T-helper 2 cell treated with Interferon-gamma antibody and Interleukin-4, amounts not matched to agents 5 μg/mL and 100 μg/mL, for 36 hours (primary cell): ENCODE results near the gene ZNF554.

Source experiments
- DNase-seq: peaks from one replicate; pipeline ENCODE4 v3.0.0; 2021; ENCODE audit warnings: low spot score
- H3K27ac Mint-ChIP-seq: one replicate; pipeline ENCODE4 v1.8.0; 2021; ENCODE audit warnings: mild to moderate bottlenecking, mixed read lengths
- H3K27me3 Mint-ChIP-seq: one replicate; pipeline ENCODE4 v1.8.0; 2021; ENCODE audit warnings: low read depth, mixed read lengths
- H3K36me3 Mint-ChIP-seq: one replicate; pipeline ENCODE4 v1.8.0; 2021; ENCODE audit warnings: low read depth, mixed read lengths
- H3K4me1 Mint-ChIP-seq: one replicate; pipeline ENCODE4 v1.8.0; 2021; ENCODE audit warnings: low read depth, mixed read lengths
- H3K4me3 Mint-ChIP-seq: one replicate; pipeline ENCODE4 v1.8.0; 2022; ENCODE audit warnings: mild to moderate bottlenecking, moderate library complexity, mixed read lengths
- H3K9me3 Mint-ChIP-seq: one replicate; pipeline ENCODE4 v1.8.0; 2021; ENCODE audit warnings: mixed read lengths

ZNF554 gene

GRCh38 chr19:2822846-2823245 lies 3.2 kb downstream of the ZNF554 start:
- Mint-ChIP-seq H3K36me3 (peaks cover 15% of the 10 kb centered on the region), H3K27ac (no peak overlapping the region), H3K27me3 (no peaks in the 10 kb centered on the region), H3K4me1 (peaks cover 3% of the 10 kb centered on the region), H3K4me3 (no peak overlapping the region), H3K9me3 (peaks cover 15% of the 10 kb centered on the region)
- DNase-seq, result no peak

GRCh38 chr19:2823646-2824045 lies 4.0 kb downstream of the ZNF554 start:
- Mint-ChIP-seq H3K27me3 (no peaks in the 10 kb centered on the region), H3K9me3 (peaks cover 23% of the 10 kb centered on the region), H3K27ac (no peak overlapping the region), H3K36me3 (peaks cover 18% of the 10 kb centered on the region), H3K4me3 (no peak overlapping the region), H3K4me1 (peaks cover 3% of the 10 kb centered on the region)
- no peak for DNase-seq

DNA sequence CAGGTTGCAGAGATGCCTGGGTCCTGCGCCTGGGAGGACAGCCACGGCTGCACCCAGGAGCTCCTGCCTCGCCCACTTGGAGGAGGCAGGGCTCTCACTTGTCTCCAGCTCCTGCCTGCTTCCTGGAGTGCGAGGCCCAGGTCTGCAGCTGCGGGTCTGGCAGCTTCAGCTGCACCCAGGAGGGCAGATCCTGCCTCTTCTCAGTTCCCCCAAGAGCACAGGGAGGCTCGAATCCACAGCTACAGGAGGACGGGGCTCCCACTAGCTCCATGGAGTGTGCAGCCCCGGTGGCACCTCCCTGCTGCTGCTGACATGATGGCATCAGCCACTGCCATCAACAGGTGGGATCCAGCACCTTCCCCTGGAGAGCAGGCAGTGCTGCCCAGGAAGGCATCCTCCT lies 4.5 kb downstream of the ZNF554 start:
- Mint-ChIP-seq H3K9me3 (peaks cover 26% of the 10 kb centered on the region), H3K4me1 (peaks cover 3% of the 10 kb centered on the region), H3K36me3 (peaks cover 18% of the 10 kb centered on the region), H3K4me3 (no peak overlapping the region), H3K27ac (no peak overlapping the region), H3K27me3 (no peaks in the 10 kb centered on the region)
- DNase-seq, result no peak

- peaks cover 22% of the 10 kb centered on the region for H3K36me3 Mint-ChIP-seq
Measured at GRCh38 chr19:2827022-2827421, 7.4 kb downstream of the ZNF554 start.

GRCh38 chr19:2827840-2828489 lies 8.3 kb downstream of the ZNF554 start:
- Mint-ChIP-seq H3K36me3 (peaks cover 29% of the 10 kb centered on the region), H3K27ac (no peak overlapping the region), H3K27me3 (no peaks in the 10 kb centered on the region), H3K4me1 (no peaks in the 10 kb centered on the region), H3K9me3 (peaks cover 46% of the 10 kb centered on the region), H3K4me3 (no peak overlapping the region)
- DNase-seq, result no peak

More at GRCh38 chr19:2827022-2827421, 7.4 kb downstream of the ZNF554 start:
- Mint-ChIP-seq H3K9me3 (peaks cover 39% of the 10 kb centered on the region), H3K27ac (no peak overlapping the region), H3K4me3 (no peak overlapping the region), H3K4me1 (no peaks in the 10 kb centered on the region), H3K27me3 (no peaks in the 10 kb centered on the region)
- DNase-seq, result no peak

DNA sequence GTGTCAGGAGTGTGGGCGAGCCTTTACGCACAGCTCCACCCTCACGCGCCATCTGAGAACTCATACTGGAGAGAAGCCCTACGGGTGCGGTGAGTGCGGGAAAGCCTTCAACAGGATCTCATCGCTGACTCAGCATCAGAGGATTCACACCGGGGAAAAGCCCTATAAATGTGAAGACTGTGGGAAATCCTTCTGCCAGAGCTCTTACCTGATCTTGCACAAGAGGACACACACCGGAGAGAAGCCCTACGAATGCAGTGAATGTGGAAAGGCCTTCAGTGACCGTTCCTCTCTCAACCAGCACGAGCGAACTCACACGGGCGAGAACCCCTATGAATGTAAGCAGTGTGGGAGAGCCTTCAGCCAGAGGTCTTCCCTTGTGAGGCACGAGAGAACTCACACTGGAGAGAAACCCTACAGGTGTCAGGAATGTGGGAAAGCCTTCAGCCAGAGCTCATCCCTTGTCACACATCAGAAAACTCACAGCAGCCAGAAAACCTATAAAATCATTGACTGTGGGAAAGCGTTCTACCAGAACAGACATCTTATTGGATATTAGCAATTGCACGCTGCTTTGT lies 14.7 kb downstream of the ZNF554 start:
- no peak for DNase-seq
- no peak overlapping the region for H3K4me3 Mint-ChIP-seq
- H3K27me3 Mint-ChIP-seq, result no peaks in the 10 kb centered on the region
- H3K27ac Mint-ChIP-seq, result no peak overlapping the region
- peaks cover 58% of the 10 kb centered on the region for H3K9me3 Mint-ChIP-seq
- H3K36me3 Mint-ChIP-seq, result peaks cover 30% of the 10 kb centered on the region
- no peaks in the 10 kb centered on the region for H3K4me1 Mint-ChIP-seq

GRCh38 chr19:2837430-2837829 lies 17.8 kb downstream of the ZNF554 start:
- Mint-ChIP-seq H3K9me3 (peaks cover 45% of the 10 kb centered on the region), H3K4me3 (no peak overlapping the region), H3K4me1 (peaks cover 2% of the 10 kb centered on the region), H3K36me3 (peaks cover 24% of the 10 kb centered on the region), H3K27ac (no peak overlapping the region), H3K27me3 (peaks cover 4% of the 10 kb centered on the region)
- DNase-seq, result no peak

DNA sequence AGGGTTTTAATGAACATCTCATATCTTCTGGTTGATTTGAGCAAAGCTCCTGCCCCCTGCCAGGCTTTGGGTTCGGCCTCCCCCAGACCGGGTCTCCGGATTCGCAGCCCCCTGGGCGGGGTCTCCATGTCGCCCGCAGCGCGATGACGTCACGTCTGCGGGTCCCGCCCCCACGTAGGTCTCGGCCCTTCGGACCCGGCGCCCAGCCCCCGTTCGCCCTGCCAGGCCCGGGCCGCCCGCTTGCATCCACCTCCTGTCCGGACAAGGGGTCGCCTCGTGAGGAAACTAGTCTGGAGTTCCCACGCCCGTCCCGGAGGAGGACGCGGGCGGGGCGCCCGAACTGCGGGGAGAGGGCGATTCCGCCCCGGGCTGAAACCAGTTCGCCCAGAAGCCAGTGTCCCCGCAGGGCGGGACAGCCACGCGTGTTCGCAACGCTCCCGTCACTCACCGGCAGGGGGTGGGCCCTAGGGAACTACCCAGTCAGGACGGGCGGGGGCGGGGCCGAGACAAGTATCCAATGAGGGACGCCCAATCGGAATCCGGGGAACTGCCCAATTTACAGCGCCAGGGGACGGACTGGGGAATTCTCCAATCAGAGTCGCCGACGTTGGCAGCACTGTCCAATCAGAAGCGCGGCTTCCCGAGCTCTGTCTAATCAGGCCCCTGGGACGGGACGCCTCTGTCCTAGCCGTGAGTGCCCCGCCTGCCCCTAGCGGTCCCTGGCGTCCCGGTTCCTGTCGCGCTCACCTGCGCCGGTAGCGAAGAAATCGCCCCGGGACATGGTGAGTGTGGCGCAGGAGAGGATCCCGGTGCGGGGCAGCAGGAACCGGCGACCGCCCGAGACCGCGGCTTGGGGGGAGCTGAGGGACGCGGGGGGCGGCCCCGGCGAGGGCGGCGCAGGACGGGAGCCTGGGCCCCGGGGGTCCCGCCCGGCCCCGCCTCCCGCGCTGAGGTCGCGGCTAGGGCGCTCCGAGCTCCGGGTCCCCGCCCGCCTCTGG lies 21.4 kb downstream of the ZNF554 start, which contains the start of gene ZNF555:
ZNF555 (plus strand) TSS at position 682 of the 998 bp plus-strand sequence; CDS start at position 780, 98 bp downstream.
- H3K4me3 Mint-ChIP-seq, result peak within 1 kb of the TSS; percentile 81
- H3K27me3 Mint-ChIP-seq, result peaks cover 12% of the 10 kb centered on the region
- H3K9me3 Mint-ChIP-seq, result peaks cover 25% of the 10 kb centered on the region
- peak within 1 kb of the TSS; percentile 41 for H3K27ac Mint-ChIP-seq
- peak; percentile 86 for DNase-seq
- H3K36me3 Mint-ChIP-seq, result peaks cover 5% of the 10 kb centered on the region
- peaks cover 2% of the 10 kb centered on the region for H3K4me1 Mint-ChIP-seq

DNA sequence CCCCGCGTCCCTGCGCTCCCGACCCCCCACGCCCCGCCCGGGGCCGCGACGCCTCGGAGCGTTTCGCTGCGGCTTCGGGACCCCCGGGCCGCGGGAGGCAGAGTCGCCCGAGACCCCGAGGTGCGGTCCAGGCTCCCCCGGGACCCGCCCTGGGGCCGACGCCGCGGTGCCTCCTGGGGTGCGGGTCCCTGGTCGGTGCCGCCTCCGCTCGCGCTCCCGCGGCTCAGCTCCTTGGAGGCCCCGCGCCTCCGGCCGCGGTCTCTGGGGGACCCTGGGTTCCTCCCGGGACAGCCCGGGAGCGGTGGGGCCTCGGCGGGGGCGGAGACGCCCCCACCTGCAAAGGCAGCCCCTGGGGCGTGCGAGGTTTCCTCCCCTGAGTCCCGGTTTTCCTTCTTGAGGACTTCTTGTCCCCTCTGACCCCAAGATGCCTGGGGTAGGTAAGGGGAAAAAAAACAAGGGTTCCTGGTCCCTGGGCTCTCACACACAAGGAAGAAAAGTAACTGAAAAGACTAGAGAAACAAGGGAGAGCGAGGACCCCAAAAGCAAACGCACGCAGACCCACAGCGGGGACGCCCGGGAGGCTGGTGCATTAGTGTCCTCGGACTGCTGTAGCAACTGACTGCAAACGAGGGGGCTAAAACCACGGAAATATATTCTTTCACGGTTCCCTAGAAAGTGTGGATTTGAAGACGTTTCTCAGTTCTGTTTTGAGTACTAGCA lies 22.3 kb downstream of the ZNF554 start:
- H3K27me3 Mint-ChIP-seq, result peaks cover 12% of the 10 kb centered on the region
- peak overlapping the region; percentile 56 for H3K4me3 Mint-ChIP-seq
- H3K9me3 Mint-ChIP-seq, result peaks cover 20% of the 10 kb centered on the region
- H3K4me1 Mint-ChIP-seq, result peaks cover 2% of the 10 kb centered on the region
- no peak overlapping the region for H3K27ac Mint-ChIP-seq
- H3K36me3 Mint-ChIP-seq, result peaks cover 1% of the 10 kb centered on the region
- no peak for DNase-seq

DNA sequence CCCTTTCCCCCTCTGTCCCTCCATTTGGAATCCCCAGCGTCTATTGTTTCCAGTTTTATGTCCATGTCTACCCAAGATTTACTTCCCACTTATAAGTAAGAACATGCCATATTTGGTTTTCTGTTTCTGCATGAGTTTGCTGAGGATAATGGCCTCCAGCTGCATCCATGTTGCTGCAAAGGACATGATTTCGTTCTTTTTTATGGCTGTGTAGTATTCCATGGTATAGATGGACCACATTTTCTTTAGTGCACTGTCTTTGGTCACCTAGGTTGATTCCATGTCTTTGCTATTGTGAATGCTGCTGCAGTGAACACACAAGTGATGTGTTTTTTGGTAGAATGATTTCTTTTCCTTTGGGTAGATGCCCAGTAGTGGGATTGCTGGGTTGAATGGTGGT lies 25.4 kb downstream of the ZNF554 start:
- Mint-ChIP-seq H3K27me3 (peaks cover 12% of the 10 kb centered on the region), H3K4me3 (no peak overlapping the region), H3K36me3 (peaks cover 3% of the 10 kb centered on the region), H3K4me1 (peaks cover 2% of the 10 kb centered on the region), H3K9me3 (peaks cover 24% of the 10 kb centered on the region), H3K27ac (no peak overlapping the region)
- no peak for DNase-seq

GRCh38 chr19:2846180-2846894 lies 26.7 kb downstream of the ZNF554 start:
- peaks cover 11% of the 10 kb centered on the region for H3K36me3 Mint-ChIP-seq
- peaks cover 35% of the 10 kb centered on the region for H3K9me3 Mint-ChIP-seq
- H3K27ac Mint-ChIP-seq, result no peak overlapping the region
- DNase-seq, result no peak
- H3K4me1 Mint-ChIP-seq, result peaks cover 2% of the 10 kb centered on the region
- H3K27me3 Mint-ChIP-seq, result peaks cover 12% of the 10 kb centered on the region
- H3K4me3 Mint-ChIP-seq, result no peak overlapping the region

DNA sequence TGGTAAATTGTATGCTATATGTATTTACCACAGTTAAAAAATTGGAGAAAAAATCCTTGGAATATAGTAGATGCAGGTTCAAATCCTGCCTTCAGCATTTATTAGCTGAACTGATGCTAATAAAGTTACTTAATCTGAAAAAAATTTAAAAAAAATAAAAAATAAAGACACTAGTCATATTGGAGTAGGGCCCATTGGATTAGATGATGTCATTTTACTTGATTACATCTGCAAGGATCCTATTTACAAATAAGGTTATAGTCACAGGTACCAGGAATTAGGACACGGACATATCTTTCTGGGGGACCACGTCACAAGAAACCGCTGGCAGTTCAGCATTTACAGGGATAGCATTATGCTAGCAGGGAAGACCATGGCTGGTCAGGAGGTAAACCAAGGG lies 27.8 kb downstream of the ZNF554 start:
- Mint-ChIP-seq H3K4me3 (no peak overlapping the region), H3K27ac (no peak overlapping the region), H3K9me3 (peaks cover 41% of the 10 kb centered on the region), H3K36me3 (peaks cover 22% of the 10 kb centered on the region), H3K27me3 (peaks cover 7% of the 10 kb centered on the region), H3K4me1 (no peaks in the 10 kb centered on the region)
- DNase-seq, result no peak

DNA sequence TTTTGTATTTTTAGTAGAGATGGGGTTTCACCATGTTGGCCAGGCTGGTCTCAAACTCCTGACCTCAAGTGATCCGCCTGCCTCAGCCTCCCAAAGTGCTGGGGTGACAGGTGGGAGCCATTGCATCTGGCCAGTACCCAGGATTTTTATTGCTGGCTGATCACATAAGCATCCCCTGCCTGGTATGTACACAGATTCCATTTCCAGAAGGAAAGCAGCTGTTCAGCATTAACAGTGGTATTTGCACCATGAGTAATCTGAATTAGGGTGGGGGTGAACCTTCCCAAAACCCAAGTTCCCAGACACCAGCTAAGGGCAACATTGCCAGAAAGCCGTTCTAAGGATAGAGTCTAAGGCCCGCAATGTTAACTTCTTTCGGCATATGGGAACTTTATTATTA lies 28.9 kb downstream of the ZNF554 start:
- no peaks in the 10 kb centered on the region for H3K4me1 Mint-ChIP-seq
- DNase-seq, result no peak
- peaks cover 50% of the 10 kb centered on the region for H3K9me3 Mint-ChIP-seq
- peaks cover 25% of the 10 kb centered on the region for H3K36me3 Mint-ChIP-seq
- H3K27me3 Mint-ChIP-seq, result peaks cover 3% of the 10 kb centered on the region
- no peak overlapping the region for H3K27ac Mint-ChIP-seq
- no peak overlapping the region for H3K4me3 Mint-ChIP-seq
